Measurements from ENCODE around the gene CD9.

The CD9 gene

GRCh38 chr12:6163416-6164060, 36.7 kb upstream of the CD9 start:
- Histone ChIP-seq H2BK15ac (ENCODE audit: low read length) (no peak overlapping the region), H4K8ac (ENCODE audit: low read depth, low read length) (no peak overlapping the region), H3K36me3 (replicated peaks in 1 of 2; ENCODE audit: control insufficient read depth in 2 of 2, insufficient read depth in 2 of 2, low read length in 2 of 2) (no peaks in the 10 kb centered on the region), H3K4ac (ENCODE audit: low read length) (no peak overlapping the region), H3K27me3 (ENCODE audit: control insufficient read depth in 3 of 3, insufficient read depth in 3 of 3, low read depth in 1 of 3, low read length in 3 of 3) (no peaks in the 10 kb centered on the region), H2AFZ (ENCODE audit: low read length) (no peak overlapping the region), H4K91ac (ENCODE audit: low read depth, low read length, poor library complexity) (no peak overlapping the region), H3K4me3 (ENCODE audit: low read length in 2 of 2) (no peak overlapping the region), H3K79me1 (ENCODE audit: low read depth, low read length) (no peaks in the 10 kb centered on the region), H2BK120ac (ENCODE audit: low read depth, low read length) (no peak overlapping the region), H3K27ac (replicated peaks; ENCODE audit: low read length) (no peak overlapping the region), H3K4me2 (ENCODE audit: insufficient read depth, low read length, poor library complexity, severe bottlenecking) (no peak overlapping the region), H3K9me3 (replicated peaks in 1 of 2; ENCODE audit: control insufficient read depth in 2 of 2, insufficient read depth in 1 of 2, low read depth in 1 of 2, low read length in 2 of 2) (peaks cover 0 to 2% of the 10 kb centered on the region in 2 donors), H2AK5ac (ENCODE audit: low read depth, low read length) (no peak overlapping the region), H3K23ac (ENCODE audit: low read depth, low read length, poor library complexity) (no peak overlapping the region), H3K18ac (ENCODE audit: low read length) (peak overlapping the region; percentile 21), H2BK5ac (ENCODE audit: low read length) (no peak overlapping the region), H2BK12ac (ENCODE audit: low read length) (no peak overlapping the region), H3K9ac (ENCODE audit: low read depth, low read length, poor library complexity) (no peak overlapping the region), H3K4me1 (ENCODE audit: control insufficient read depth in 2 of 2, insufficient read depth in 1 of 2, low read depth in 1 of 2, low read length in 2 of 2) (peaks cover 0 to 2% of the 10 kb centered on the region in 2 donors), H3K14ac (ENCODE audit: low read length) (no peak overlapping the region)
- no peak for DNase-seq (ENCODE audit: low spot score)
- WGBS, 2 donors (ENCODE audit: extremely low coverage in 2 of 2, insufficient read length in 2 of 2, insufficient replicate concordance in 1 of 2) = no CpG with 5 or more reads among the region's 8 CpGs

GRCh38 chr12:6165395-6165794, 34.8 kb upstream of the CD9 start:
- WGBS, 2 donors (ENCODE audit: extremely low coverage in 2 of 2, insufficient read length in 2 of 2, insufficient replicate concordance in 1 of 2) = no CpG with 5 or more reads among the region's 2 CpGs
- Histone ChIP-seq H3K23ac (ENCODE audit: low read depth, low read length, poor library complexity) (no peak overlapping the region), H3K18ac (ENCODE audit: low read length) (no peak overlapping the region), H2BK15ac (ENCODE audit: low read length) (no peak overlapping the region), H3K9me3 (replicated peaks in 1 of 2; ENCODE audit: control insufficient read depth in 2 of 2, insufficient read depth in 1 of 2, low read depth in 1 of 2, low read length in 2 of 2) (peaks cover 0 to 2% of the 10 kb centered on the region in 2 donors), H3K27ac (replicated peaks; ENCODE audit: low read length) (no peak overlapping the region), H3K4ac (ENCODE audit: low read length) (no peak overlapping the region), H2AK5ac (ENCODE audit: low read depth, low read length) (no peak overlapping the region), H3K9ac (ENCODE audit: low read depth, low read length, poor library complexity) (no peak overlapping the region), H3K4me1 (ENCODE audit: control insufficient read depth in 2 of 2, insufficient read depth in 1 of 2, low read depth in 1 of 2, low read length in 2 of 2) (peaks cover 0 to 2% of the 10 kb centered on the region in 2 donors), H2BK5ac (ENCODE audit: low read length) (no peak overlapping the region), H4K8ac (ENCODE audit: low read depth, low read length) (no peak overlapping the region), H2AFZ (ENCODE audit: low read length) (no peak overlapping the region), H3K79me1 (ENCODE audit: low read depth, low read length) (no peaks in the 10 kb centered on the region), H2BK12ac (ENCODE audit: low read length) (no peak overlapping the region), H3K14ac (ENCODE audit: low read length) (no peak overlapping the region), H3K27me3 (ENCODE audit: control insufficient read depth in 3 of 3, insufficient read depth in 3 of 3, low read depth in 1 of 3, low read length in 3 of 3) (peaks cover 0 to 2% (median 0%) of the 10 kb centered on the region in 3 experiments), H3K4me3 (ENCODE audit: low read length in 2 of 2) (no peak overlapping the region), H3K4me2 (ENCODE audit: insufficient read depth, low read length, poor library complexity, severe bottlenecking) (no peak overlapping the region), H3K36me3 (replicated peaks in 1 of 2; ENCODE audit: control insufficient read depth in 2 of 2, insufficient read depth in 2 of 2, low read length in 2 of 2) (no peaks in the 10 kb centered on the region), H2BK120ac (ENCODE audit: low read depth, low read length) (no peak overlapping the region), H4K91ac (ENCODE audit: low read depth, low read length, poor library complexity) (no peak overlapping the region)
- no peak for DNase-seq (ENCODE audit: low spot score)

- WGBS, 2 donors (ENCODE audit: extremely low coverage in 2 of 2, insufficient read length in 2 of 2, insufficient replicate concordance in 1 of 2) = no CpG with 5 or more reads among the region's 6 CpGs
- no peak overlapping the region for H3K14ac ChIP-seq (ENCODE audit: low read length)
- peak overlapping the region; percentile 65 for H3K18ac ChIP-seq (ENCODE audit: low read length)
- no peak for DNase-seq (ENCODE audit: low spot score)
- H2BK12ac ChIP-seq (ENCODE audit: low read length) = no peak overlapping the region
- no peak overlapping the region for H3K4me3 ChIP-seq (ENCODE audit: low read length in 2 of 2)
- no peaks in the 10 kb centered on the region for H3K4me1 ChIP-seq (ENCODE audit: control insufficient read depth in 2 of 2, insufficient read depth in 1 of 2, low read depth in 1 of 2, low read length in 2 of 2)
- no peak overlapping the region for H3K23ac ChIP-seq (ENCODE audit: low read depth, low read length, poor library complexity)
- H2BK120ac ChIP-seq (ENCODE audit: low read depth, low read length) = no peak overlapping the region
- H2AFZ ChIP-seq (ENCODE audit: low read length) = no peak overlapping the region
- H3K27me3 ChIP-seq (ENCODE audit: control insufficient read depth in 3 of 3, insufficient read depth in 3 of 3, low read depth in 1 of 3, low read length in 3 of 3) = peaks cover 0 to 3% (median 0%) of the 10 kb centered on the region in 3 experiments
- no peak overlapping the region for H4K8ac ChIP-seq (ENCODE audit: low read depth, low read length)
- peak overlapping the region; percentile 46 for H3K4ac ChIP-seq (ENCODE audit: low read length)
- H2BK5ac ChIP-seq (ENCODE audit: low read length) = peak overlapping the region; percentile 83
- H3K9ac ChIP-seq (ENCODE audit: low read depth, low read length, poor library complexity) = no peak overlapping the region
- no peak overlapping the region for H3K27ac ChIP-seq (replicated peaks; ENCODE audit: low read length)
- H2AK5ac ChIP-seq (ENCODE audit: low read depth, low read length) = peak overlapping the region; percentile 19
- H4K91ac ChIP-seq (ENCODE audit: low read depth, low read length, poor library complexity) = no peak overlapping the region
- H3K4me2 ChIP-seq (ENCODE audit: insufficient read depth, low read length, poor library complexity, severe bottlenecking) = no peak overlapping the region
- no peaks in the 10 kb centered on the region for H3K36me3 ChIP-seq (replicated peaks in 1 of 2; ENCODE audit: control insufficient read depth in 2 of 2, insufficient read depth in 2 of 2, low read length in 2 of 2)
- no peak overlapping the region for H2BK15ac ChIP-seq (ENCODE audit: low read length)
- no peaks in the 10 kb centered on the region for H3K79me1 ChIP-seq (ENCODE audit: low read depth, low read length)
- H3K9me3 ChIP-seq (replicated peaks in 1 of 2; ENCODE audit: control insufficient read depth in 2 of 2, insufficient read depth in 1 of 2, low read depth in 1 of 2, low read length in 2 of 2) = peaks cover 0 to 2% of the 10 kb centered on the region in 2 donors
Observed at GRCh38 chr12:6166808-6167207, 33.4 kb upstream of the CD9 start.

- H2BK15ac ChIP-seq (ENCODE audit: low read length) = no peak overlapping the region
- WGBS, 2 donors (ENCODE audit: extremely low coverage in 2 of 2, insufficient read length in 2 of 2, insufficient replicate concordance in 1 of 2) = no CpG with 5 or more reads among the region's 17 CpGs
- H2AFZ ChIP-seq (ENCODE audit: low read length) = no peak overlapping the region
- H4K91ac ChIP-seq (ENCODE audit: low read depth, low read length, poor library complexity) = no peak overlapping the region
- no peaks in the 10 kb centered on the region for H3K79me1 ChIP-seq (ENCODE audit: low read depth, low read length)
- DNase-seq (ENCODE audit: low spot score) = no peak
- H3K4me2 ChIP-seq (ENCODE audit: insufficient read depth, low read length, poor library complexity, severe bottlenecking) = no peak overlapping the region
- H2BK5ac ChIP-seq (ENCODE audit: low read length) = peak overlapping the region; percentile 83
- no peak overlapping the region for H3K23ac ChIP-seq (ENCODE audit: low read depth, low read length, poor library complexity)
- no peaks in the 10 kb centered on the region for H3K4me1 ChIP-seq (ENCODE audit: control insufficient read depth in 2 of 2, insufficient read depth in 1 of 2, low read depth in 1 of 2, low read length in 2 of 2)
- H2BK120ac ChIP-seq (ENCODE audit: low read depth, low read length) = no peak overlapping the region
- H4K8ac ChIP-seq (ENCODE audit: low read depth, low read length) = no peak overlapping the region
- H3K14ac ChIP-seq (ENCODE audit: low read length) = no peak overlapping the region
- no peak overlapping the region for H2BK12ac ChIP-seq (ENCODE audit: low read length)
- H3K4me3 ChIP-seq (ENCODE audit: low read length in 2 of 2) = no peak overlapping the region
- peaks cover 0 to 2% of the 10 kb centered on the region in 2 donors for H3K9me3 ChIP-seq (replicated peaks in 1 of 2; ENCODE audit: control insufficient read depth in 2 of 2, insufficient read depth in 1 of 2, low read depth in 1 of 2, low read length in 2 of 2)
- no peak overlapping the region for H3K4ac ChIP-seq (ENCODE audit: low read length)
- no peak overlapping the region for H3K27ac ChIP-seq (replicated peaks; ENCODE audit: low read length)
- H2AK5ac ChIP-seq (ENCODE audit: low read depth, low read length) = no peak overlapping the region
- peaks cover 0 to 7% (median 0%) of the 10 kb centered on the region in 3 experiments for H3K27me3 ChIP-seq (ENCODE audit: control insufficient read depth in 3 of 3, insufficient read depth in 3 of 3, low read depth in 1 of 3, low read length in 3 of 3)
- no peaks in the 10 kb centered on the region for H3K36me3 ChIP-seq (replicated peaks in 1 of 2; ENCODE audit: control insufficient read depth in 2 of 2, insufficient read depth in 2 of 2, low read length in 2 of 2)
- no peak overlapping the region for H3K9ac ChIP-seq (ENCODE audit: low read depth, low read length, poor library complexity)
- no peak overlapping the region for H3K18ac ChIP-seq (ENCODE audit: low read length)
Observed at GRCh38 chr12:6167327-6168280, 32.6 kb upstream of the CD9 start.

Data from neuronal stem cell (in vitro differentiated cells).